HG03442 (cell line): ENCODE results near the gene BTBD18.

ENCODE experiments used
- ATAC-seq: cut with Tn5 transposase; IDR thresholded peaks from one replicate; pipeline ENCODE4 v1.9.1; 2021; ENCODE audit warnings: mild to moderate bottlenecking, moderate library complexity; ENCODE audit not compliant: unreplicated experiment

The BTBD18 gene

GRCh38 chr11:57776577-57777210 is 25.1 kb upstream of the BTBD18 start:
- no peak for ATAC-seq

GRCh38 chr11:57776031-57776521 is 24.5 kb upstream of the BTBD18 start:
- ATAC-seq, result no peak

GRCh38 chr11:57775491-57775890 is 23.9 kb upstream of the BTBD18 start:
- no peak for ATAC-seq

GRCh38 chr11:57773026-57773598 is 21.5 kb upstream of the BTBD18 start:
- no peak for ATAC-seq

- ATAC-seq, result no peak
These were observed 20.9 kb upstream of the BTBD18 start for GRCh38 chr11:57772562-57772961.

GRCh38 chr11:57771365-57771764 is 19.7 kb upstream of the BTBD18 start:
- no peak for ATAC-seq

GRCh38 chr11:57770793-57771192 is 19.2 kb upstream of the BTBD18 start:
- no peak for ATAC-seq

- no peak for ATAC-seq
These were observed 13.4 kb upstream of the BTBD18 start for GRCh38 chr11:57764972-57765371.

GRCh38 chr11:57764566-57764965 is 12.9 kb upstream of the BTBD18 start:
- ATAC-seq, result no peak

- ATAC-seq, result no peak
These were observed 12.4 kb upstream of the BTBD18 start for GRCh38 chr11:57764021-57764420.

- ATAC-seq, result no peak
These were observed 11.9 kb upstream of the BTBD18 start for GRCh38 chr11:57763568-57763967.

- no peak for ATAC-seq
These were observed 10.7 kb upstream of the BTBD18 start for GRCh38 chr11:57762235-57762861.

- ATAC-seq, result peak; percentile 92
These were observed 9.9 kb upstream of the BTBD18 start, which contains the start of gene CTNND1 for GRCh38 chr11:57761301-57762234. CTNND1 (plus strand) TSS chr11:57761802; CDS start chr11:57791479, 29,677 bp downstream.

- no peak for ATAC-seq
These were observed 6.6 kb upstream of the BTBD18 start for GRCh38 chr11:57758174-57758573.

- ATAC-seq, result no peak
These were observed 1.3 kb upstream of the BTBD18 start for GRCh38 chr11:57752954-57753353.

GRCh38 chr11:57751176-57751575 is 443 bp downstream of the BTBD18 start:
- ATAC-seq, result no peak

GRCh38 chr11:57746920-57747319 is 4.7 kb downstream of the BTBD18 start:
- ATAC-seq, result no peak

- ATAC-seq, result no peak
These were observed 6.4 kb downstream of the BTBD18 start for GRCh38 chr11:57745206-57745605.

- ATAC-seq, result no peak
These were observed 7.3 kb downstream of the BTBD18 start for GRCh38 chr11:57744357-57744756.

- ATAC-seq, result no peak
These were observed 9.5 kb downstream of the BTBD18 start for GRCh38 chr11:57742087-57742452.
